HG03025 (cell line): ENCODE measurements around the gene LRRC2.
"Not testable (repeated sequence)": the region's sequence is repeated elsewhere in the genome, so short reads cannot be mapped to it uniquely, and the experiment has no call there.

Experiments
- ATAC-seq: cut with Tn5 transposase; IDR thresholded peaks from one replicate; pipeline ENCODE4 v1.9.1; 2021; ENCODE audit warnings: mild to moderate bottlenecking, moderate library complexity; ENCODE audit not compliant: unreplicated experiment, low FRiP score

LRRC2 gene

GRCh38 chr3:46501702-46502101 is 64.4 kb downstream of the LRRC2 start:
- no peak for ATAC-seq

- ATAC-seq = no peak
Measured at GRCh38 chr3:46500656-46501635, 65.2 kb downstream of the LRRC2 start.

GRCh38 chr3:46498916-46499519 is 67.1 kb downstream of the LRRC2 start:
- ATAC-seq = no peak

GRCh38 chr3:46497556-46498265 is 68.4 kb downstream of the LRRC2 start, which contains the start of gene RTP3:
Gene RTP3, plus strand, starts transcription at chr3:46497976. Its CDS starts 87 bp downstream, at chr3:46498063.
- no peak for ATAC-seq

GRCh38 chr3:46496746-46497555 is 69.2 kb downstream of the LRRC2 start:
- ATAC-seq = no peak

- ATAC-seq = no peak
Measured at GRCh38 chr3:46495901-46496456, 70.1 kb downstream of the LRRC2 start.

GRCh38 chr3:46494491-46494890 is 71.6 kb downstream of the LRRC2 start:
- not testable (repeated sequence) for ATAC-seq

- ATAC-seq = no peak
Measured at GRCh38 chr3:46492890-46493547, 73.1 kb downstream of the LRRC2 start.

GRCh38 chr3:46491089-46492070 is 74.7 kb downstream of the LRRC2 start:
- ATAC-seq = no peak

- no peak for ATAC-seq
Measured at GRCh38 chr3:46490338-46491084, 75.6 kb downstream of the LRRC2 start.

- ATAC-seq = no peak
Measured at GRCh38 chr3:46489875-46490274, 76.2 kb downstream of the LRRC2 start.

- no peak for ATAC-seq
Measured at GRCh38 chr3:46489381-46489780, 76.7 kb downstream of the LRRC2 start.

GRCh38 chr3:46488735-46489361 is 77.3 kb downstream of the LRRC2 start:
- peak; percentile 82 for ATAC-seq

GRCh38 chr3:46485779-46486175 is 80.3 kb downstream of the LRRC2 start:
- ATAC-seq = no peak

- ATAC-seq = no peak
Measured at GRCh38 chr3:46484911-46485778, 81.0 kb downstream of the LRRC2 start.

- no peak for ATAC-seq
Measured at GRCh38 chr3:46484388-46484787, 81.7 kb downstream of the LRRC2 start.
